Uterus (tissue), 2 donors: ENCODE measurements around the gene DCC.

ENCODE experiments used
- POLR2A ChIP-seq, 2 donors: fragments of 450-650 bp; IDR thresholded peaks; one replicate each; pipeline ENCODE4 v1.6.1; 2016; ENCODE audit warnings: antibody characterized with exemption in 2 of 2, mild to moderate bottlenecking in 1 of 2, moderate library complexity in 1 of 2
- TF ChIP-seq, protein P1 (sequence below), 4 experiments: fragments of 200-600 bp in 2 of 4; fragments of 450-650 bp in 2 of 4; sonication (generic) in 2 of 4; IDR thresholded peaks; one replicate each; pipeline ENCODE4 v1.5.1; 2016 to 2019; ENCODE audit warnings: antibody characterized with exemption in 4 of 4, mild to moderate bottlenecking in 2 of 4, moderate library complexity in 1 of 4

DNA sequence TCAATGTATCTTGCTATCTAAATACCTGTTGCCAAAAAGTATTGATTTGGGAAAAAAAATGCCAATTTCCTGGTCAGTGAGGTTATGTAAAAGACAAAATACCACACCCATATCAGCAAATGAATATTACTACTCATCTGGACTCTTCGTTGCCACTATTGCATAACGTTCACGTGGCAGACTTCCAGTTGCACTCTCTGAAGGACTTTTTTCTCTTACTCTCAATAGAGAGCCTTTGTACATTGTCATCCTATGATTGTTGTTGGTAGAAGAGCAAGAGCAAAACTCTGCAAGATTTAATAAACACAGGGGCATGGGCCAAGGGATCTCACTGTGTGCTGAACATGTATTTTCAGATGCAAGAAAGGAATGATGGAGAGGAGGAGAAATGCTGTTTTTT is 1194.7 kb downstream of the DCC start:
- TF ChIP-seq, protein P1, sequence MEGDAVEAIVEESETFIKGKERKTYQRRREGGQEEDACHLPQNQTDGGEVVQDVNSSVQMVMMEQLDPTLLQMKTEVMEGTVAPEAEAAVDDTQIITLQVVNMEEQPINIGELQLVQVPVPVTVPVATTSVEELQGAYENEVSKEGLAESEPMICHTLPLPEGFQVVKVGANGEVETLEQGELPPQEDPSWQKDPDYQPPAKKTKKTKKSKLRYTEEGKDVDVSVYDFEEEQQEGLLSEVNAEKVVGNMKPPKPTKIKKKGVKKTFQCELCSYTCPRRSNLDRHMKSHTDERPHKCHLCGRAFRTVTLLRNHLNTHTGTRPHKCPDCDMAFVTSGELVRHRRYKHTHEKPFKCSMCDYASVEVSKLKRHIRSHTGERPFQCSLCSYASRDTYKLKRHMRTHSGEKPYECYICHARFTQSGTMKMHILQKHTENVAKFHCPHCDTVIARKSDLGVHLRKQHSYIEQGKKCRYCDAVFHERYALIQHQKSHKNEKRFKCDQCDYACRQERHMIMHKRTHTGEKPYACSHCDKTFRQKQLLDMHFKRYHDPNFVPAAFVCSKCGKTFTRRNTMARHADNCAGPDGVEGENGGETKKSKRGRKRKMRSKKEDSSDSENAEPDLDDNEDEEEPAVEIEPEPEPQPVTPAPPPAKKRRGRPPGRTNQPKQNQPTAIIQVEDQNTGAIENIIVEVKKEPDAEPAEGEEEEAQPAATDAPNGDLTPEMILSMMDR (IDR thresholded peaks at IDR 0.05): no peak
- TF ChIP-seq POLR2A (IDR thresholded peaks at IDR 0.05): no peak
